Activated T-cell treated with anti-CD3 and anti-CD28 coated beads, Interleukin-2, amount 50 U/mL, for 24 hours (primary cell): ENCODE results near the gene PRR9.

Source experiments
- DNase-seq: peaks from one replicate; pipeline ENCODE4 v3.0.0-alpha.2; 2020
- H3K27ac Mint-ChIP-seq: 2 replicates; pipeline ENCODE4 v1.8.0; 2020; ENCODE audit warnings: mild to moderate bottlenecking, mixed read lengths
- H3K27me3 Mint-ChIP-seq: 2 replicates; pipeline ENCODE4 v1.8.0; 2020; ENCODE audit warnings: mixed read lengths
- H3K36me3 Mint-ChIP-seq: 2 replicates; pipeline ENCODE4 v1.8.0; 2020; ENCODE audit warnings: low read depth, mixed read lengths
- H3K4me1 Mint-ChIP-seq: 2 replicates; pipeline ENCODE4 v1.8.0; 2020; ENCODE audit warnings: low read depth, mixed read lengths
- H3K4me3 Mint-ChIP-seq: 2 replicates; pipeline ENCODE4 v1.8.0; 2020; ENCODE audit warnings: mild to moderate bottlenecking, moderate library complexity, mixed read lengths
- H3K9me3 Mint-ChIP-seq: 2 replicates; pipeline ENCODE4 v1.8.0; 2020; ENCODE audit warnings: mixed read lengths

PRR9 gene

GRCh38 chr1:153265457-153265856 is 48.1 kb downstream of the PRR9 start:
- Mint-ChIP-seq H3K9me3 (no peaks in the 10 kb centered on the region), H3K27ac (no peak overlapping the region), H3K4me3 (no peak overlapping the region), H3K27me3 (peaks cover 76% of the 10 kb centered on the region), H3K36me3 (no peaks in the 10 kb centered on the region), H3K4me1 (peaks cover 24% of the 10 kb centered on the region)
- DNase-seq = no peak
